NOMO-1 treated with dmso at 0.1 percent for 144 hours (cell line): Measurements from ENCODE around the gene AAK1.
A peak's percentile ranks its signal among the peaks of the same experiment; 100 is the strongest.
"Not testable (repeated sequence)": the region's sequence is repeated elsewhere in the genome, so short reads cannot be mapped to it uniquely, and the experiment has no call there.

ENCODE experiments used
- DNase-seq: peaks from one replicate; lab custom pipeline; 2025; ENCODE audit not compliant: unreplicated experiment; lab: John Stamatoyannopoulos, UW

AAK1 gene

DNA sequence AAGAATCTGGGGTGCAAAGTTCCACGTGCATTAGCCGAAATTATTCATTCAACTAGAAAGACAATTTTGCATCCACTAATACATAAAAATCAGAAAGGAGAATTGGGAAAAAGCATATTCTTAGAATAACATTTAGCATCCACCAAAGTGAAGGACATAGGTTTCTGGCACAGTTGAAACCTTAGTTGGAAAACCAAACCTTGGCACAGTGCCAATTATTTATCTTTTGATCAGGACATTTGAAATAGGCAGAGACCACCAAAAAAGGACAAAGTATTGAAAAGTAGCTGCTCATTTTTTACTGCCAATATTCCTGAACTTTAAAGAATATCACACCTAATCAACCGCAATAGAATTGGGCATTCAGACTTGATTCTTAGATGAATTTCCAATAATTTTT is 180.8 kb downstream of the AAK1 start:
- no peak for DNase-seq

DNA sequence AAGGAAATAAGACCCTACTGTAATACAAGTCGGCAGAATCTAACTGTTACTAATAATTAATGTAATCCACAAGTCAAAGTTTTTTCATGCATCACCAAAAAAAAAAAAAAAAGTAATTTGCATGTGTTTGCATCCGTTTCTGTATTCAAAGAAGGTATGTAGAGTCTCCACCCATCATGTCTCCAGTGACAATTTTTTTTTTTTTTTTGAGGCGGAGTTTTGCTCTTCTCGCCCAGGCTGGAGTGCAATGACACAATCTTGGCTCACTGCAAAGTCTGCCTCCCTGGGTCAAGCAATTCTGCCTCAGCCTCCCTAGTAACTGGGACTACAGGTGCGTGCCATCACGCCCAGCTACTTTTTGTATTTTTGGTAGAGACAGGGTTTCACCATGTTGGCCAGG is 182.1 kb downstream of the AAK1 start:
- DNase-seq = no peak

DNA sequence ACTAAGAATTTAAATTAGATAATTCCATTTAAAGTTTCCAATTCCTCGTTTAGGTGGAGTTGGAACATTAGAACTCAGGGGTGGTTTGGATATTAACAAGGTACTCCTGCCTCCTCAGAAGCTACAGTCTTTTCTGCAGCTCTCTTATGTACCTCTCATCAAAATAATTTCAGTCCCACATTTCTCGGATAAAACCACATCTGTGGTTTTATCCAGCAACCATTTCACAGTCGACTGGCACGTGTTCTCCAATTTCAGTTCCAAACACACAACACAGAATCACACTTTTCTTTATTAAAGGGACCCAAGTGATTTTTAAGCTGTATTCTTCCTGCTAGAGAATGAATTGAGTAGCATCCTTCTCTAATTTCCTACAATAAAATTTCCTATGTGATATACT is 183.6 kb downstream of the AAK1 start:
- DNase-seq = no peak

DNA sequence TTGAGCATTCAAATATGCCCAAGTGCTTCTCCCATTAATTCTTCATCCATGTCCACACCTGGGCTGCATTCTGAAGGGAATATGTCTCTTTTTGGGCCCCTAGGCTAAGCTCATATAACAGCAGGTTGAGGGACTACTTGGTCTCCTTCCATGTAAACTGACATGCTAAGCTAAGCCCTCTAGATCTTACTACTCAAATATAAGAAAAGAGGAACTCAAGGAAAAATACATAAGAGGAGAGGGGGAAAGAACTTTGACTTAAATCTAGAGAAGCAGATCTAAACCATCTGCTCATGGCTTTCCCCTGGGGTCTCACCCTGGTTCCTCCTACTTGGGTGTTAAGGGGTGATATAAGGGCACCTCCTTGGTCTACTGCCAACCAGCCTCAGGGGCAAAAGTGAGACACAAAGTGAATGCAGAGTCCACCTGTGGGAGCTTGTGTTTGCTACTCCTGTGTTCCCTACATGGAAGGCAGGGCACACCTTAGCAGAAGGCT is 186.5 kb downstream of the AAK1 start:
- no peak for DNase-seq

GRCh38 chr2:69456154-69456553 is 187.4 kb downstream of the AAK1 start:
- no peak for DNase-seq

- no peak for DNase-seq
These were observed 188.6 kb downstream of the AAK1 start for GRCh38 chr2:69454976-69455375.

DNA sequence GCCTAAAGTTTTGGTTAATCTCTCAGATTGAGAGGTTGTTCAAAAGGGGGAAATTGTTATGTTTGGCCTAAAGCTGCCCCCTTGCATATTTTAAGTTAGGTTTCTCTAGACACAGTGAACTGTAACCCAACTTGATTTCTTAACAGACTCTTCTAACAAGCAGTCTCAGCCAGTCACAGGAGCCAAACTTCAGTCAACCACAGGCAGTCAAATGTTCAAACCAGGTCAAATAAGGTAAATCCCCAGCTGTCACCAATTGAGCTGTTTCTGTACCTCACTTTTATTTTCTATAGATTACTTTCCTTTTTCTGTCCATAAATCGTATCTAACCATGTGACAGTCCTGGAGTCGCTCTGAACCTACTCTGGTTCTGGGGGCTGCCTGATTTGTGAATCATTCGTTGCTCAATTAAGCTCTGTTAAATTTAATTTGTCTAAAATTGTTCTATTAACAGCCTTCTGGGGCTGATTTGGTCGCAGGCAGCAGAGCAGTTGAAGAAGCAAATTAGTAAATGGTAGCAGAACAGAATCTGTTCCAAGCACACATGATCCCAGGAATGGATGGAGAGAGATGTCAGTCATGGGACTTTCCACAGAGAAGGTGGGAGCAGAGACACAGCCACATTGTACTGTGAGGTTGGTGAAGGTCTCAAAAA is 189.9 kb downstream of the AAK1 start:
- DNase-seq = no peak

DNA sequence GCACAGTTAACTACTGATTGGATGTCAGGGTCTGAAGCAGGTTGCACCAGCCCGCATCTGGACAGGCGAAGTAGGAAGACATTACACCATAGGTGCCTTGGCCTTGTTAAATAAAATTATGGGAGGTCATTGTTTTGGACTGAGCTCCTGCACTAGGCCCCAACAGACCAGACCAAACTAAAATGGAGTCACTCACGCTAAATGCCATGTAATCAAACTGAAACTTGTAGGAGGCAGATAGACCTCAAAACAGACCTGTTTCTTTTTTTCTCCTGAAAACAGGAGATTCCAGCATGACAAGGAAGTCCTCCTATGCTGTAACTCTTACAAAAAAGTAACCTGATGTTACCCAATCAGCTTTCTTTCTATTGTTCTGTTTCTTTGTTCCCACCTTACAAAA is 190.9 kb downstream of the AAK1 start:
- DNase-seq = no peak

DNA sequence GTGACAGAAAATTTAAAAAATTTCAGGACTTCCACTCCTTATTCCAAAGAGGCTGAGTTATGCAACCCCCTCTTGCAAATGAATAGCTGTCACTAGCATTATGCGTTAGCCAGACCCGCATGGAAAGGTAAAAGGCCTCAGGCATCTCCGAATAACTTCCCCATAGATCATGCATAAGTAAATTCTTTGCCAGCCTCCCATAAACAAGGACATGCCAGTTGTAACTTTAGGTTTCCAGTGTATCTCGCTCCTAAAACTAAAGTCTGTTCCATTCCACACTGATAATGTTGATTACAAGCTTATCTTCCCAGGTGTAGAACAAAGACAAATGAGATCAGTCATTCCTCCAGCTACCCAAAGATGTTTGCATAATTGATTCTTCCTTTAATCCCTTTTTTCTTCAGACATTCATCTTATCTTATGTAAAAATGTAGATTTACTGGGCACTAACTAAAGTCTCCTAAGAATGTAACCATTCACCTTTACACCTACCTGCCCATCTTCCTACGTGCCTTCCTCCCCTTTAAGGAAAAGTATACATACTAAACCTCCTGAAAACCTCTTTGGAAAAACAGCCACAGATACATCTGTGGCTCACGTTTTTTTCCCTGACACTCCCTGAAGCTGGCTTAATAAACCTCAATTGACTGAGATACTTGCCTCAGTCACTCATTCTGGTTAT is 192.7 kb downstream of the AAK1 start:
- no peak for DNase-seq

- no peak for DNase-seq
These were observed 193.6 kb downstream of the AAK1 start for GRCh38 chr2:69449906-69450305.

DNA sequence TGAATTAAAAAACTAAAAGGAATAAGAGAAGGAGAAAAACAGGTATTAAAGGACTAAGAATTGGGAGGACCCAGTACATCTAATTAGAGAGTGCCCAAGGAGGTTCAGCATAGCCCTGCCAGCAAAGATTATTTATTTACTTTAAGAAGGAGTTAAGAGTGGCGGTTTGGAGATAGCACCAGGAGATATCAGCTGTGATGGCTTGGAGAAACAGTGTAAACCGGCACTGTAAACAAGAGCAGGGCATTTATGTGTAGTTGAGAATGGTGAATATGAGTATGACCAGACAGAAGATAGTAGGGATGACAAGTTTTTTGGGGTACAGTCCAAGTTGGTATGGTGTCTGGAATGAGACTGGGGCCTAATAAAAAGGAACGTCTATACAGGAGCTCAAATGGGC is 199.9 kb downstream of the AAK1 start:
- not testable (repeated sequence) for DNase-seq

- not testable (repeated sequence) for DNase-seq
These were observed 204.0 kb downstream of the AAK1 start for GRCh38 chr2:69439499-69439898.

GRCh38 chr2:69438580-69438979 is 205.0 kb downstream of the AAK1 start:
- no peak for DNase-seq

GRCh38 chr2:69437751-69438154 is 205.8 kb downstream of the AAK1 start:
- no peak for DNase-seq

DNA sequence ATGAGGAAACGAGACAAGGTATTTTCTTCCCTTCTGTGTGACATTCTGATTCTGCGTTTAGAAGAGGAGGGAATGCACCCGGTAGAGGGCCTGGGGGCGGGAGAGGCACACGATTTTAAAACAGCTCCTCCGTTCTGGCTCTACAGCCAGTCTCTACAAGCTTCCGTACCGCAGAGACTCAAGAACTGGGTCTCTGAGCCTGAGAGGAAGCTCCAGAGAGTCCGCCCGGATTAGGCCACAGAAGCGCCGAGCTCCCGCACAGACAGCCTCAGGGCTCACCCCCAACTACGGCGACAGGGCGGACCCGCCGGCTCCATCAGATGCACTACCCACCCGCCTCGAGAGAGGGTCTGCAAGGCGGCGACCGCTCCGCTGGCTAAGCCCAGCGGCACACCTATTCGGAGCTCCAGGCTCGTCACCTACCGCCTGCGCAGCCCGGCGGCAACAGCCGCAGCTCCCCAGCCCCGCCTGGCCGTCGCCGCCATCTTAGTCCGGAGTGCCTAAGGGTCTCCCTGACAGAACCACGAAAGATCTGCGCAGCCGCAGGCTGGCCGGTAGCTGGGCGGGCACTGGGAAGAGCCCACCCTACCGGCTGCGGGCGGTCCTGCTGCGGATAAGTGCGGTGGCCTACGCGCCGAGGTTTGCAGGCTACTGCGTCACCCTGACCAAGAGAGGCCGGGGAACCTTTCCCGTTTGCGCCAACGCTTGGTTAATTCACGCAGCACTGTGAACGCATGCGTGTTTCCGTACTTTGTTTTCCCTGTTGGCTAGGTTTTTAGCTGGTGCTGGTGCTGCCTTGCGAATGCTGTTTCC is 206.4 kb downstream of the AAK1 start, which contains the start of gene NFU1:
TSS of gene NFU1 (minus strand) at position 498 of the 813 bp plus-strand sequence. CDS start at position 485, 13 bp downstream.
- DNase-seq = peak; percentile 94

DNA sequence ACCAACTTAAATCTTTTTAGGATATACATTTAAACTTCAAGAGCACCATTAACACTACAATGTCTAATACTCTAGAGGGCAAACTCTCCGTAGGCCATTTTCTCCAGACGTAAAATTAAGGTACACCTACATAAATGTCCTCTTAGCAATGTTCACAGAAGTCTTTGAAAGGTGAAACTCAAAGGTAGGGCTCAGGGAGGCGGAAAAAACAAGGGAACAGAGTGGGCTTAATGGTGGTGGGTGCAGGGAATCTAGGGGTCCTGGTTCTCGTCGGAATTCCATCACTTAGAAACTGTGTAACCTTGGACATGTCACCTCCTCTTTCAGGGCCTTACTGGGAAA is 207.0 kb downstream of the AAK1 start:
- no peak for DNase-seq

- no peak for DNase-seq
These were observed 208.8 kb downstream of the AAK1 start for GRCh38 chr2:69434753-69435152.

DNA sequence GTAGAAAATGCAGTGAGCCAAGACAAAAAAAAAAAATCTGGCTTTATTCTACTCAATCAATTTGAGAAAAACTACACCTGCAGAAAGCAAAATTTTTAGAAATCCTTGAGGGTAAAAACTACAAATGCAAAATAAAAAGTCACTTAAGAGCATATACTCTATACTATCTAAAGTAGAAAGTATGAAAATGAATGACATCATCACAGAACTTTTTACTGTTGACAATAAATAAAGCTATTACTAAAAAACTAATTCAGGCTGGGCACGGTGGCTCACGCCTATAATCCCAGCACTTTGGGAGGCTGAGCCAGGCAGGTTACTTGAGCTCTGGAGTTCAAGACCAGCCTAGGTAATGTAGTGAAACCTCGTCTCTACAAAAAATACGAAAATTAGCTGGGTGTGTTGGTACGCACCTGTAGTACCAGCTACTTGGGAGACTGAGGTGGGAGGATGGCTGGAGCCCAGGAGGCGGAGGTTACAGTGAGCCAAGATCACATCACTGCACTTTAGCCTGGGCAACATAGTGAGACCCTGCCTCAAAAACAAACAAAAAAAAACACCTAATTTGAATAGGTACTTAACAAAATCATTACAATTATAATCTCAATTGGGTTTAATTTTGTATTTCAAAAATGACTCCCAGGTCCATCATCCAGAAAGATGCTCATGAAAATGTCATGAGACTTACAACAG is 213.9 kb downstream of the AAK1 start:
- DNase-seq = no peak

DNA sequence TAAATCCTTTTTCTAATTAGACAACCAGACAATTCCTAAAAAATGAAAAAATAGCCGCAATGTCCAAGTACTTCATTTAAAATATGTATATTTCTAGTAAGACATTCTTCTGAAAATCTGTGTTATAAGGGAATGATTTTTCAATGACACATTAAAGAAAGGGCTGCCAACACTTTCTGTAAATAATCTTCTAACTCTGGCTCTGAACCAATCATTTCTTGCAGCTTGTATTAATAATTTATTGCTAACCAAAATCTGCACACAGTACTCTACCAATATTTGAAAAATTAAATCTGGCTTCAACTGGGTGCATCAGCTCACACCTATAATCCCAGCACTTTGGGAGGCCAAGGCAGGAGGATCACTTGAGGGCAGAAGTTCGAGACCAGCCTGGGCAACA is 214.6 kb downstream of the AAK1 start:
- DNase-seq = no peak

DNA sequence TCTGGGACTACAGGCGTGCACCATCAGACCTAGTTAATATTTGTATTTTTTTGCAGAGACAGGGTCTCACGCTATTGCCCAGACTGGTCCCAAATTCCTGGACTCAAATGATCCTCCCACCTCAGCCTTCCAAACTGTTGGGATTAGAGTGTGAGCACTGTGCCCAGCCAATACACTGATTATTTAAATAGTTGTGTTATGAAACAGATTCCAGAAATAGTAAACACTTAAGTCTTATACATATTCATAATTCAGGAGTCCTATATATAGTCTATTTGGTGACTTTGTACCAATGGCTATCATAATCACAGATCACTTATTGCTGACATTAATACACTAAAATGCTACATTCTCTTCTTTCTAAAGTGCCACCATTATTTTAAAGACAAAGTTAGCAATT is 219.1 kb downstream of the AAK1 start:
- DNase-seq = no peak

- DNase-seq = no peak
These were observed 221.3 kb downstream of the AAK1 start for GRCh38 chr2:69422198-69422597.
